Activated CD8-positive, alpha-beta memory T cell treated with anti-CD3 and anti-CD28 coated beads, Interleukin-2, amount 10 ng/mL, durations not matched to agents 7 days and 5 days (primary cell): ENCODE data around the gene XYLT1. TPM values are rescaled to one million over a fixed set of nuclear protein-coding genes. Genes with fewer than 3 reads are reported as not detected.

ENCODE experiments used
- ATAC-seq: fragments of 150-1000 bp; cut with Tn5 transposase; one replicate; pipeline ENCODE4 v1.10.0; 2021; ENCODE audit warnings: moderate library complexity
- CTCF ChIA-PET: fragments of 350-600 bp; sonication (Branson Sonifier 250); formaldehyde crosslinking; loops from one replicate; lab custom pipeline; 2021; ENCODE audit warnings: antibody characterized with exemption; lab: Charles Lee
- DNase-seq: peaks from one replicate; pipeline ENCODE4 v3.0.0-alpha.2; 2020
- H3K27ac Mint-ChIP-seq: one replicate; pipeline ENCODE4 v1.8.0; 2021; ENCODE audit warnings: mild to moderate bottlenecking, mixed read lengths
- H3K27me3 Mint-ChIP-seq: one replicate; pipeline ENCODE4 v1.8.0; 2021; ENCODE audit warnings: mixed read lengths
- H3K36me3 Mint-ChIP-seq: one replicate; pipeline ENCODE4 v1.8.0; 2021; ENCODE audit warnings: mild to moderate bottlenecking, mixed read lengths
- H3K4me1 Mint-ChIP-seq: one replicate; pipeline ENCODE4 v1.8.0; 2021; ENCODE audit warnings: mixed read lengths
- H3K4me3 Mint-ChIP-seq: one replicate; pipeline ENCODE4 v1.8.0; 2021; ENCODE audit warnings: mild to moderate bottlenecking, moderate library complexity, mixed read lengths
- H3K9me3 Mint-ChIP-seq: one replicate; pipeline ENCODE4 v1.8.0; 2022; ENCODE audit warnings: low read depth, mixed read lengths
- total RNA-seq, 2 experiments: library from RNA; stranded (reverse); gene quantifications; one replicate each; pipeline ENCODE4 v1.2.3, GENCODE V29; 2021

The XYLT1 gene
- total RNA-seq, 2 experiments from 2014 or later: 35.7 to 40.9 TPM

- DNase-seq (no peak), ATAC-seq (no peak)
- no peak overlapping the region for H3K27ac Mint-ChIP-seq
- CTCF ChIA-PET: interaction anchor here (1.1 to 1.6 kb wide), 2 partner anchors 9 to 138 kb away, joined by 3 to 5 read pairs; no protein-coding TSS in a partner anchor
- peaks cover 3% of the 10 kb centered on the region for H3K36me3 Mint-ChIP-seq
- peaks cover 27% of the 10 kb centered on the region for H3K4me1 Mint-ChIP-seq
- H3K27me3 Mint-ChIP-seq: no peaks in the 10 kb centered on the region
- H3K9me3 Mint-ChIP-seq: no peaks in the 10 kb centered on the region
- no peak overlapping the region for H3K4me3 Mint-ChIP-seq
Observed at GRCh38 chr16:17278988-17279387, 191.8 kb downstream of the XYLT1 start.

GRCh38 chr16:17277981-17278381 is 192.8 kb downstream of the XYLT1 start:
- ATAC-seq (no peak), DNase-seq (no peak)
- Mint-ChIP-seq H3K9me3 (no peaks in the 10 kb centered on the region), H3K36me3 (peaks cover 6% of the 10 kb centered on the region), H3K27me3 (peaks cover 3% of the 10 kb centered on the region), H3K27ac (no peak overlapping the region), H3K4me1 (peaks cover 36% of the 10 kb centered on the region), H3K4me3 (no peak overlapping the region)
- CTCF ChIA-PET: no interaction called here

DNA sequence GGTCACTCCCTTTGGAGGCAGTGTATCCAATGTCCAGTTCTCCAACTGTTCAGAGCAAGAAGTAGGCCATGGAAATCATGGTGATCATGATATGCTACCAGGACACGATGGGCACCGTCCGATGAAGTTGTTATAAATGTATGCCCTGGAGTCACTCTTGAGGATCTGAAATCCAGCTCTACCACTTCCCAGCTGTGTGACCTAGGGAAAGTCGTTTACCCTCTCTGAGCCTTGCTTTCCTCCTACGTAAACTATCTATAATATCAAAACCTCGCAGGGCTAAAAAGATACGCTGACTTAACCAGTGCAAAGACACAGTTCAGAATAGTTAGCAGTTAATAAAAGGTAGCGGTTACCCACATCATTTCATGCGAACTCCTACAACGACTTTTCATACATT is 194.2 kb downstream of the XYLT1 start:
- H3K27me3 Mint-ChIP-seq: peaks cover 8% of the 10 kb centered on the region
- DNase-seq (no peak), ATAC-seq (no peak)
- no peak overlapping the region for H3K4me3 Mint-ChIP-seq
- no peaks in the 10 kb centered on the region for H3K9me3 Mint-ChIP-seq
- peaks cover 12% of the 10 kb centered on the region for H3K36me3 Mint-ChIP-seq
- peaks cover 42% of the 10 kb centered on the region for H3K4me1 Mint-ChIP-seq
- CTCF ChIA-PET: no interaction called here
- no peak overlapping the region for H3K27ac Mint-ChIP-seq

DNA sequence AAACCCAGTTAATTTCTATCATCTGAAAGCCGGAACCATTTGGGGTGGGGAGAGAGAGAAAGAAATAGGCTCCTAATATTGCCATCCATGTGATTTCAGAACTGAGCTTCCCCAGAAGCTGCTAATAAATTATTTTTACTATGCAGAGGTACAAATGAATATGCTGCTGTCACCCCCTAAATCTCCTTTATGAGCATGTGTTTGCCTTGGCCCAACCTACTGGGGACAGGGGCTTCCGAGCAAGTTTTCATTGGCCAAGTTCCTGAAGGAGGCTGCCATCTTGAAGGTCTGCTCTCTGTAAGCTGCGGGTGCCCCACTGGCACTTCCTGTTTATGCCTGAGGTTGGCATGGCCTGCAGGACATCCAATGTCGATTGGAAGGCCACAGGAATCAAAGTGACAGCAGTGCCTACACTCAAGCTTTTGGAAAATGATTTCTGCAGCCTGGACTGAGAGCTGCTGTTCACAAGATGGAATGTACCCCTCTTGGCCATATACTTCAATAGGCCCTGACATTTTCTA is 194.7 kb downstream of the XYLT1 start:
- Mint-ChIP-seq H3K4me1 (peaks cover 45% of the 10 kb centered on the region), H3K27me3 (peaks cover 8% of the 10 kb centered on the region), H3K36me3 (peaks cover 12% of the 10 kb centered on the region), H3K4me3 (no peak overlapping the region), H3K9me3 (no peaks in the 10 kb centered on the region), H3K27ac (no peak overlapping the region)
- CTCF ChIA-PET: no interaction called here
- ATAC-seq (no peak), DNase-seq (no peak)

GRCh38 chr16:17275076-17276009 is 195.4 kb downstream of the XYLT1 start:
- Mint-ChIP-seq H3K27me3 (peaks cover 10% of the 10 kb centered on the region), H3K9me3 (no peaks in the 10 kb centered on the region), H3K36me3 (peaks cover 12% of the 10 kb centered on the region), H3K27ac (peak overlapping the region; percentile 47), H3K4me1 (peaks cover 46% of the 10 kb centered on the region), H3K4me3 (no peak overlapping the region)
- CTCF ChIA-PET: no interaction called here
- DNase-seq (peak; percentile 44), ATAC-seq (peak; percentile 25)

GRCh38 chr16:17273142-17273561 is 197.6 kb downstream of the XYLT1 start:
- Mint-ChIP-seq H3K4me3 (no peak overlapping the region), H3K9me3 (no peaks in the 10 kb centered on the region), H3K4me1 (peaks cover 52% of the 10 kb centered on the region), H3K27ac (peak overlapping the region; percentile 63), H3K27me3 (peaks cover 10% of the 10 kb centered on the region), H3K36me3 (peaks cover 12% of the 10 kb centered on the region)
- ATAC-seq: peak; percentile 90
- CTCF ChIA-PET: interaction anchor here (1.1 to 1.7 kb wide), 2 partner anchors 12 to 194 kb away, joined by 3 to 7 read pairs; no protein-coding TSS in a partner anchor
- peak; percentile 75 for DNase-seq

GRCh38 chr16:17272716-17273115 is 198.0 kb downstream of the XYLT1 start:
- Mint-ChIP-seq H3K27ac (peak overlapping the region; percentile 63), H3K4me1 (peaks cover 52% of the 10 kb centered on the region)

DNA sequence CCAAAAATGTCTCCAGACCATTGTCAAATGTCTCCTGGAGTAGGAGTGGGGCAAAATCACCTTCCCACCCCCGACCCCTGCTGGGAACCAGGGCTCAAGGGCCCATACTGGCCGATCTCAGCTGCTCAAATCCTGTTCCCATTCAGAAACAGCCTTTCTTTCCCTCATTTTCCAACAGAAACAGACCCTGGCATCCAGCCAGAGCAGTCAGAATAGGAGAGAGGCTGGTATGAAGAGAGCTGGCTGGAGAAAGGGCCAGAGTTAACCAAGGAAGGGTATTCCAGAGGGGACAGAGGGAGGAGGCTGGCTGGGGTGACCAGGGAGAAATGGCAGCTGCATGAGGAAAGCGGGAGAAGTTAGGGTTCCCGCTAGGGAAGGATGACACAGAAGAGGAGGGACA is 199.1 kb downstream of the XYLT1 start:
- Mint-ChIP-seq H3K4me1 (peaks cover 52% of the 10 kb centered on the region), H3K27ac (no peak overlapping the region), H3K4me3 (no peak overlapping the region), H3K9me3 (no peaks in the 10 kb centered on the region), H3K36me3 (peaks cover 12% of the 10 kb centered on the region), H3K27me3 (peaks cover 10% of the 10 kb centered on the region)
- ATAC-seq (no peak), DNase-seq (no peak)
- CTCF ChIA-PET: interaction anchor here (0.8 kb wide), 1 partner anchor 10 kb away, joined by 3 read pairs; no protein-coding TSS in a partner anchor

More at GRCh38 chr16:17272716-17273115, 198.0 kb downstream of the XYLT1 start:
- H3K27me3 Mint-ChIP-seq: peaks cover 10% of the 10 kb centered on the region
- peaks cover 12% of the 10 kb centered on the region for H3K36me3 Mint-ChIP-seq
- no peak overlapping the region for H3K4me3 Mint-ChIP-seq
- no peak for DNase-seq
- no peaks in the 10 kb centered on the region for H3K9me3 Mint-ChIP-seq
- CTCF ChIA-PET: interaction anchor here (1.1 to 1.7 kb wide), 2 partner anchors 11 to 195 kb away, joined by 3 to 7 read pairs; no protein-coding TSS in a partner anchor
- ATAC-seq: no peak

DNA sequence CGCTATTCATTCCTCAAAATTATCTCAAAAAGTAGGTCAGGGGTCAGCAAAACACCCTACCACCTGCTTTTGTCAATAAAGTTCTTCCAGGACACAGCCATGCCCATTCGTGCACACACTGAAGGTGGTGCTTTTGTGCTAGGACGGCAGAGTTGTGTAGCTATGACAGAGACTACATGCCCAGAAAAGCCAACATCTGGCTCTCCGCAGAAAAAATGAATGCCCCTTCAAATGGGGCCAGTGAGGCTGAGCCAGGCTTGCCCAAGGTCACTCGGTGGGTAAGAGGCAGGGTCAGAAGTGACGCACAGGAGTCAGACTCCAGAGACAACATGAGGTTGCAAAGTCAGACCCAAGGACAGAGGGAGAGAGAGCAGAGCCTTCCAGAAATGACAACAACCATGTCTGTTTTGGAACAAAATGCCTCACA is 200.1 kb downstream of the XYLT1 start:
- Mint-ChIP-seq H3K9me3 (no peaks in the 10 kb centered on the region), H3K27ac (no peak overlapping the region), H3K36me3 (peaks cover 12% of the 10 kb centered on the region), H3K4me3 (no peak overlapping the region), H3K4me1 (peaks cover 47% of the 10 kb centered on the region), H3K27me3 (peaks cover 10% of the 10 kb centered on the region)
- ATAC-seq (no peak), DNase-seq (no peak)
- CTCF ChIA-PET: no interaction called here

GRCh38 chr16:17270111-17270510 is 200.6 kb downstream of the XYLT1 start:
- Mint-ChIP-seq H3K4me1 (peaks cover 41% of the 10 kb centered on the region), H3K36me3 (peaks cover 12% of the 10 kb centered on the region), H3K4me3 (no peak overlapping the region), H3K27me3 (peaks cover 10% of the 10 kb centered on the region), H3K9me3 (no peaks in the 10 kb centered on the region), H3K27ac (no peak overlapping the region)
- no peak for DNase-seq
- no peak for ATAC-seq
- CTCF ChIA-PET: interaction anchor here (1.2 to 1.6 kb wide), 2 partner anchors 89 to 198 kb away, joined by 3 to 4 read pairs; no protein-coding TSS in a partner anchor

GRCh38 chr16:17269439-17269838 is 201.3 kb downstream of the XYLT1 start:
- no peak for DNase-seq
- Mint-ChIP-seq H3K27ac (no peak overlapping the region), H3K4me3 (no peak overlapping the region), H3K36me3 (peaks cover 12% of the 10 kb centered on the region), H3K27me3 (peaks cover 10% of the 10 kb centered on the region), H3K4me1 (peaks cover 34% of the 10 kb centered on the region), H3K9me3 (no peaks in the 10 kb centered on the region)
- CTCF ChIA-PET: interaction anchor here (1.2 to 1.6 kb wide), 2 partner anchors 90 to 199 kb away, joined by 3 to 4 read pairs; no protein-coding TSS in a partner anchor
- no peak for ATAC-seq

- peaks cover under 1% of the 10 kb centered on the region for H3K36me3 Mint-ChIP-seq
- DNase-seq: no peak
- no peaks in the 10 kb centered on the region for H3K9me3 Mint-ChIP-seq
- H3K27me3 Mint-ChIP-seq: peaks cover 2% of the 10 kb centered on the region
- peaks cover 23% of the 10 kb centered on the region for H3K4me1 Mint-ChIP-seq
- CTCF ChIA-PET: no interaction called here
- no peak for ATAC-seq
- H3K27ac Mint-ChIP-seq: no peak overlapping the region
- H3K4me3 Mint-ChIP-seq: no peak overlapping the region
Observed at GRCh38 chr16:17266608-17267313, 204.0 kb downstream of the XYLT1 start.

DNA sequence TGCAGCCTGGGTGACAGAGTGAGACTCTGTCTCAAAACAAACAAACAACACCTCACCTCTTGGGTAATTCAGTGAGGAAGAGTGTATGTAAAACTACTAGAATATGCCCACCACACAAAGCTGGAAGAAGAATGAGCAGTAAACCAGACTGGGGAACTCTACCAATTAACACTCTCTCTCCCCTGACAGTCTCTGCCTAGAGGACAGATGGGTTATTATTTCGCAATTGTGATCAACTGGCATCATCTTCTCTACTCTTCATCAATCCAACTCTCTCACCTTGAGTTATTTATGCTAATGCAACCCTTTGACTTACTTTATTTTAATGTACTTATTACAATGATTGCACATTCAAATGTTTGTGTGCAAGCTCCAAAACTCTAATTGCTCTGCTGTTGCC is 205.6 kb downstream of the XYLT1 start:
- peaks cover 30% of the 10 kb centered on the region for H3K4me1 Mint-ChIP-seq
- no peak for DNase-seq
- H3K27me3 Mint-ChIP-seq: no peaks in the 10 kb centered on the region
- no peak overlapping the region for H3K4me3 Mint-ChIP-seq
- ATAC-seq: no peak
- H3K36me3 Mint-ChIP-seq: no peaks in the 10 kb centered on the region
- no peaks in the 10 kb centered on the region for H3K9me3 Mint-ChIP-seq
- CTCF ChIA-PET: interaction anchor here (0.8 kb wide), 1 partner anchor 12 kb away, joined by 3 read pairs; no protein-coding TSS in a partner anchor
- no peak overlapping the region for H3K27ac Mint-ChIP-seq
